OCI-LY7 (cell line): Measurements from ENCODE around the gene TAF11L8.

Experiments
- CTCF ChIP-seq: fragments of 200-600 bp; sonication (generic); conservative IDR thresholded peaks from 2 replicates; pipeline ENCODE4 v1.5.1; 2014; ENCODE audit warnings: mild to moderate bottlenecking, antibody characterized with exemption, low read length, moderate library complexity, mixed read lengths
- EZH2phosphoT487 ChIP-seq: fragments of 200-600 bp; sonication (generic); IDR thresholded peaks from 2 replicates; pipeline ENCODE4 v1.6.1; 2018; ENCODE audit warnings: low read depth, borderline replicate concordance, mild to moderate bottlenecking, mixed run types, antibody characterized with exemption, low read length, moderate library complexity, mixed read lengths

GRCh38 chr5:17614872-17615605, 24.3 kb upstream of the TAF11L8 start:
- no peak for TF ChIP-seq CTCF
- TF ChIP-seq EZH2phosphoT487, result no peak
